ENCODE data around the gene PUM1.
"Not testable (repeated sequence)": the region's sequence is repeated elsewhere in the genome, so short reads cannot be mapped to it uniquely, and the experiment has no call there.

Gene PUM1

GRCh38 chr1:30942326-30942963, 123.1 kb downstream of the PUM1 start:
- Histone ChIP-seq H3K9ac (no peak overlapping the region), H3K4me3 (no peak overlapping the region), H3K4me2 (no peak overlapping the region), H3K27me3 (no peaks in the 10 kb centered on the region), H3K4me1 (peaks cover 0 to 11% (median 0%) of the 10 kb centered on the region in 10 experiments; a peak in 2 of 20 replicates), H3K36me3 (peaks cover 98 to 100% (median 100%) of the 10 kb centered on the region in 11 experiments), H3K9me3 (replicated peaks in 1 of 11) (no peaks in the 10 kb centered on the region), H3K27ac (no peak overlapping the region), H4K20me1 (peaks cover 42 to 100% (median 85%) of the 10 kb centered on the region in 11 experiments; a peak in 21 of 22 replicates)
- TF ChIP-seq Cebpa-rat (IDR thresholded peaks at IDR 0.05): no peak

DNA sequence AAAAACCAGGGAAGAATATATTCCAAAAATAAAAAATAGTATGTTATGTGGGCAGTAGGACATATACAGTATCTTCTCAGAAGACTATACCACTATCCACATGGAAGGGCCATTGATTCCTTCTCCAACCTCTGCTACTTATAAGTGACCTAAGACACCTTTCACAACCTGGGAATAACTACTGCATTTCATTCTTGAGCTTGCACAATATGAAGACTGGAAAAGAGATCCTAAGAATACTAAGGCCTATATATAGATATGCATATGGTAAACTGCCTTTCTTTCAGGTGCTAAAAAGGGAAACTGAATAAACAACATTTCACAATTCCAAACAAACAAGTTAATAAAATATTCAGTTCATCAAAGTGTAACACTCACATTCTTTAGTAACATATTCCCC, 125.0 kb downstream of the PUM1 start:
- H3K27ac ChIP-seq: no peak overlapping the region
- peaks cover 33 to 95% (median 84%) of the 10 kb centered on the region in 11 experiments; a peak in 21 of 22 replicates for H4K20me1 ChIP-seq
- H3K27me3 ChIP-seq: no peaks in the 10 kb centered on the region
- no peak overlapping the region for H3K9ac ChIP-seq
- peaks cover 0 to 11% (median 0%) of the 10 kb centered on the region in 10 experiments; a peak in 2 of 20 replicates for H3K4me1 ChIP-seq
- no peak for TF ChIP-seq Cebpa-rat (IDR thresholded peaks at IDR 0.05)
- no peak overlapping the region for H3K4me3 ChIP-seq
- H3K36me3 ChIP-seq: peaks cover 94 to 98% (median 95%) of the 10 kb centered on the region in 11 experiments
- no peak overlapping the region for H3K4me2 ChIP-seq
- H3K9me3 ChIP-seq (replicated peaks in 1 of 11): no peaks in the 10 kb centered on the region

DNA sequence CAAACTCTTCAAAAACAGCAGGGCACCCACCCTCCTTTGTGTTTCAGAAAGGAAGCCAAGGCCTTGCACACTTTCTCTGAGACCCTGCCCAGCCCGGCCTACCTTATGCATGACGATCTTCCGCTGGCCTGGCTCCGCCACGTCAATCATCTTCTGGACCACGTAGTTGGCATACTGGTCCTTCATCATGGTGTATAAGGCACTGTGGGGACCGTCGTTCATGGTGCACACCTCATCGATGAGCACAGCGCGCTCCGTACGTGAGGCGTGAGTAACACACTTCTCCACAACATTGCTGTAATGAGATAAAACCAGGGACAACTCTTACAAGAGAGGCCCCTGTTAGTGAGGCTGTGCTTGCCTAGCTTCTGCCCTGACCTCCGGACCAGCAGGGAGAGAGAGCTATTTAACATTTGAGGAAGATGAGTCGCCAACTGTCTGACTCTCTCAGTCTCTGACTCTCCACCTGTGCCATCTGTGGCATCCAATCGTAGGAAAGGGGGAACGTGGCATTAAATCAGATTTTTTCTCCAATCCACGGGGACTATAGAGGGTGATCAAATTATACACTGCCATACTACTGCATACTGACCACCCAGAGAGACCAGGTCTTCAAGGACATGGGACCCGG, 128.9 kb downstream of the PUM1 start:
- Histone ChIP-seq H3K27ac (no peak overlapping the region), H3K4me1 (peaks cover 0 to 11% (median 0%) of the 10 kb centered on the region in 10 experiments; a peak in 2 of 20 replicates), H3K4me2 (no peak overlapping the region), H3K36me3 (peaks cover 86 to 98% (median 95%) of the 10 kb centered on the region in 11 experiments), H3K27me3 (no peaks in the 10 kb centered on the region), H3K9ac (no peak overlapping the region), H4K20me1 (peaks cover 12 to 90% (median 75%) of the 10 kb centered on the region in 11 experiments; a peak in 21 of 22 replicates), H3K4me3 (no peak overlapping the region), H3K9me3 (replicated peaks in 1 of 11) (no peaks in the 10 kb centered on the region)
- TF ChIP-seq Cebpa-rat (IDR thresholded peaks at IDR 0.05): no peak

DNA sequence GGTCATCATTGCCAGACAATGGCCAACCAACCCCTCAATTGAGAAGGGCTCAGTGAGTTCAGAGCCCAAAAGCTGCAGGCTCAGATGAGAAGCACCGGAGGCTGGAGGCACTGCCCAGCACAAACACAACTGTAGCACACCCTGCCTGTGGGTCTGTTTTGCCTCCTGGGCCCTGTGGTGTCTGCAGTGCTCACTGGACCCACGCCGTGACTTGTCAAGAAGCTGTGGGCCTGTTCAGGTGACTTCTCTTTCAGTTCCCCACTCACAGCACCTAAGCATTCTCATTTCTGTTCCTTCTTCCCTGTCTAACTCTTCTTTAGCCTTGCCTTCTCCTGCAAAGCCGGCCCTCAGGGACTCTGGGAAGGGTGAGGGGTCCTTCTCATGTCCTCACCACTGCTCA, 129.8 kb downstream of the PUM1 start:
- Histone ChIP-seq H3K36me3 (peaks cover 81 to 98% (median 92%) of the 10 kb centered on the region in 11 experiments), H4K20me1 (peaks cover 8 to 90% (median 76%) of the 10 kb centered on the region in 11 experiments; a peak in 21 of 22 replicates), H3K4me1 (peaks cover 0 to 12% (median 0%) of the 10 kb centered on the region in 10 experiments; a peak in 5 of 20 replicates)
- not testable (repeated sequence) for H3K4me3 ChIP-seq; H3K27ac ChIP-seq; H3K27me3 ChIP-seq; H3K4me2 ChIP-seq; H3K9me3 ChIP-seq (replicated peaks in 1 of 11); H3K9ac ChIP-seq

GRCh38 chr1:30934613-30935012, 130.9 kb downstream of the PUM1 start:
- no peaks in the 10 kb centered on the region for H3K27me3 ChIP-seq
- H3K36me3 ChIP-seq: peaks cover 72 to 90% (median 84%) of the 10 kb centered on the region in 11 experiments
- no peak overlapping the region for H3K27ac ChIP-seq
- H3K9me3 ChIP-seq (replicated peaks in 1 of 11): no peaks in the 10 kb centered on the region
- H3K9ac ChIP-seq: no peak overlapping the region
- H3K4me1 ChIP-seq: peaks cover 0 to 24% (median 0%) of the 10 kb centered on the region in 10 experiments; a peak in 6 of 20 replicates
- no peak overlapping the region for H3K4me3 ChIP-seq
- no peak for TF ChIP-seq Cebpa-rat (IDR thresholded peaks at IDR 0.05)
- H3K4me2 ChIP-seq: no peak overlapping the region
- H4K20me1 ChIP-seq: peaks cover 8 to 90% (median 76%) of the 10 kb centered on the region in 11 experiments; a peak in 21 of 22 replicates

GRCh38 chr1:30933874-30934252, 131.7 kb downstream of the PUM1 start:
- H4K20me1 ChIP-seq: peaks cover 8 to 89% (median 76%) of the 10 kb centered on the region in 11 experiments; a peak in 21 of 22 replicates
- no peak overlapping the region for H3K4me2 ChIP-seq
- H3K4me1 ChIP-seq: peaks cover 0 to 31% (median 2%) of the 10 kb centered on the region in 10 experiments; a peak in 9 of 20 replicates
- no peak overlapping the region for H3K4me3 ChIP-seq
- H3K36me3 ChIP-seq: peaks cover 64 to 83% (median 77%) of the 10 kb centered on the region in 11 experiments
- H3K27ac ChIP-seq: no peak overlapping the region
- TF ChIP-seq Cebpa-rat (IDR thresholded peaks at IDR 0.05): no peak
- no peaks in the 10 kb centered on the region for H3K27me3 ChIP-seq
- no peak overlapping the region for H3K9ac ChIP-seq
- no peaks in the 10 kb centered on the region for H3K9me3 ChIP-seq (replicated peaks in 1 of 11)

DNA sequence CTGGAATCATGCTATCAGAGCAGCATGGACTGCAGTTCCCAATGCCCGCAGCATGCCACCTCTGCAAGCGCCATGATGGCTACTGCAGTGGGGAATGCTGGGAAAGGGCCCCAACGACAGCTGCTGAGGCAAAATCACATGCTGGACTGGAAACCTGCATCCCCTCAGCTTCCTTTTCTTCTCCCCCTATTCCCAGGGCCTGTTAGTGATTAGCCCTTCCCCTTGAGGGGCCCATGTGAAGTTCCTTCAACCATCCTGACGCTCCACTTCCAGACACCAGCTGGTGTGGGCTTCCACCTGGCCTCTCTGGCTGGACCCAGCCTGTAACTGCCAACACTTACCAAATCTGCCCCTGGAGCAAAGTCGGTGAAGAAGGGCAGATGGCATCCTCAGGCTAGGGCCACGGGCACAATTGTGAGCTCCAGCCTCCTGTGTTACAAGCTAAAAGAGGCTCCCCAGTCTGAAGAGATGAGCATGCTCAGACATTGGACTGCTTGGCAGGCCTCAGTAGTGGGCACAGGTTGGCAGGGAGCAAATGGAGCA, 134.8 kb downstream of the PUM1 start:
- Histone ChIP-seq H3K27ac (peak overlapping the region in 1 of 11 experiments; percentile 42; a peak in 3 of 22 replicates), H3K36me3 (peaks cover 36 to 53% (median 48%) of the 10 kb centered on the region in 11 experiments), H3K4me2 (peak overlapping the region in 2 of 11 experiments; percentile 1 to 22; a peak in 2 of 22 replicates), H4K20me1 (peaks cover 0 to 64% (median 52%) of the 10 kb centered on the region in 11 experiments; a peak in 20 of 22 replicates), H3K4me1 (peaks cover 0 to 50% (median 4%) of the 10 kb centered on the region in 10 experiments; a peak in 9 of 20 replicates), H3K9me3 (replicated peaks in 1 of 11) (no peaks in the 10 kb centered on the region), H3K27me3 (no peaks in the 10 kb centered on the region), H3K9ac (peak overlapping the region in 2 of 11 experiments; percentile 21 to 53; a peak in 4 of 22 replicates), H3K4me3 (no peak overlapping the region)
- no peak for TF ChIP-seq Cebpa-rat (IDR thresholded peaks at IDR 0.05)

GRCh38 chr1:30929944-30930525, 135.5 kb downstream of the PUM1 start:
- no peak for TF ChIP-seq Cebpa-rat (IDR thresholded peaks at IDR 0.05)
- Histone ChIP-seq H3K4me1 (peaks cover 0 to 50% (median 4%) of the 10 kb centered on the region in 10 experiments; a peak in 9 of 20 replicates), H3K9ac (no peak overlapping the region), H3K4me2 (peak overlapping the region in 2 of 11 experiments; percentile 7; a peak in 4 of 22 replicates), H3K36me3 (peaks cover 31 to 47% (median 43%) of the 10 kb centered on the region in 11 experiments), H3K9me3 (replicated peaks in 1 of 11) (no peaks in the 10 kb centered on the region), H3K27ac (no peak overlapping the region), H3K4me3 (no peak overlapping the region), H3K27me3 (no peaks in the 10 kb centered on the region), H4K20me1 (peaks cover 0 to 60% (median 47%) of the 10 kb centered on the region in 11 experiments; a peak in 20 of 22 replicates)
